Lower leg skin (tissue), 3 donors: ENCODE results near the gene HLA-DMB.

ENCODE experiments used
- CTCF ChIP-seq, 3 donors: fragments of 450-650 bp; IDR thresholded peaks; one replicate each; pipeline ENCODE4 v1.5.1; 2016; ENCODE audit warnings: antibody characterized with exemption in 3 of 3, mild to moderate bottlenecking in 3 of 3, moderate library complexity in 2 of 3
- POLR2A ChIP-seq, 2 donors: fragments of 450-650 bp; IDR thresholded peaks; one replicate each; pipeline ENCODE4 v1.6.1; 2016 to 2017; ENCODE audit warnings: antibody characterized with exemption in 2 of 2, mild to moderate bottlenecking in 1 of 2, moderate library complexity in 1 of 2

DNA sequence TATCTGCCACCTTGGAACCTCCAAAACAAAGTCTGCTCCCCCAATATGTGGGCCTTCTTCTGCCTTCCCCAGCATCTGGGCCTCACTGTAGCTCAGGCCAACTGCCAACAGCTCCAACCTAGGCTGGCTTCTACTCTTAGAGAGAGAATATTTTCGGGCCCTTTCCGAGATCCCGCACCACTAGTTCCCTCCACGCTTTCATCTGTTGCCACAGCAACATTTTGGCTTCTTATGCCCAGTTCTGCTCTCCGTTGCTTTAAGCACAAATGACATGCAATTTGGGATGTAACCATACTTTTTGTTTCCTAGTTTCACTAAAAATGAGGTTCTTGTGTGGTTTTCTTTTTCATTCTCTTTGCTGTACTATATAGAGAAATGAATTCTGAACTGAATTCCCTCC, 53.2 kb downstream of the HLA-DMB start:
- TF ChIP-seq CTCF (IDR thresholded peaks at IDR 0.05) (no peak), POLR2A (IDR thresholded peaks at IDR 0.05) (no peak)
